Measurements from ENCODE around the gene NEGR1.

The NEGR1 gene

DNA sequence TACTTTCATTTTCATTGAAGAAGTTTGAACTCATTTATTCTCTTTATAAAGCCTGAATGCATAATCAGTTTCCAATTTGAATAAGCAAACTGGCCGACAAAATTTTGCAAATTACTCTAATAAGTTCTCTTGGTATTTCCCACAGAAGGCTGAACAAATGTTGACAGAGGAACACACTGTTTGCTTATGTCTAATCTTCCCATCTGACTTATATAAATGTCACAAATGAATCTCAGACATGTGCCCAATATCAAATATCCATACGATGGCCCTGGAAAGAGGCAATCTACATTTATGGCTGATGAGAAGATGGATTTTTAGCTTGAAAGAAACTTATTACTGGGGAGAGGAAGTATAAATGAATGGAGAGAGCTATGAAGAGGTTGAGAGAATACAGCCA, 820.9 kb downstream of the NEGR1 start:
- H3K27ac Mint-ChIP-seq, result no peak overlapping the region
- H3K27me3 Mint-ChIP-seq (ENCODE audit: low read depth, poor library complexity), result no peaks in the 10 kb centered on the region
- H3K4me1 Mint-ChIP-seq, result no peaks in the 10 kb centered on the region
- DNase-seq, result no peak
- H3K9me3 Mint-ChIP-seq, result no peaks in the 10 kb centered on the region
- no peaks in the 10 kb centered on the region for H3K36me3 Mint-ChIP-seq (ENCODE audit: low read depth)
- H3K4me3 Mint-ChIP-seq, result no peak overlapping the region
- TF ChIP-seq, protein P1, sequence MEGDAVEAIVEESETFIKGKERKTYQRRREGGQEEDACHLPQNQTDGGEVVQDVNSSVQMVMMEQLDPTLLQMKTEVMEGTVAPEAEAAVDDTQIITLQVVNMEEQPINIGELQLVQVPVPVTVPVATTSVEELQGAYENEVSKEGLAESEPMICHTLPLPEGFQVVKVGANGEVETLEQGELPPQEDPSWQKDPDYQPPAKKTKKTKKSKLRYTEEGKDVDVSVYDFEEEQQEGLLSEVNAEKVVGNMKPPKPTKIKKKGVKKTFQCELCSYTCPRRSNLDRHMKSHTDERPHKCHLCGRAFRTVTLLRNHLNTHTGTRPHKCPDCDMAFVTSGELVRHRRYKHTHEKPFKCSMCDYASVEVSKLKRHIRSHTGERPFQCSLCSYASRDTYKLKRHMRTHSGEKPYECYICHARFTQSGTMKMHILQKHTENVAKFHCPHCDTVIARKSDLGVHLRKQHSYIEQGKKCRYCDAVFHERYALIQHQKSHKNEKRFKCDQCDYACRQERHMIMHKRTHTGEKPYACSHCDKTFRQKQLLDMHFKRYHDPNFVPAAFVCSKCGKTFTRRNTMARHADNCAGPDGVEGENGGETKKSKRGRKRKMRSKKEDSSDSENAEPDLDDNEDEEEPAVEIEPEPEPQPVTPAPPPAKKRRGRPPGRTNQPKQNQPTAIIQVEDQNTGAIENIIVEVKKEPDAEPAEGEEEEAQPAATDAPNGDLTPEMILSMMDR (IDR thresholded peaks at IDR 0.05), result no peak

DNA sequence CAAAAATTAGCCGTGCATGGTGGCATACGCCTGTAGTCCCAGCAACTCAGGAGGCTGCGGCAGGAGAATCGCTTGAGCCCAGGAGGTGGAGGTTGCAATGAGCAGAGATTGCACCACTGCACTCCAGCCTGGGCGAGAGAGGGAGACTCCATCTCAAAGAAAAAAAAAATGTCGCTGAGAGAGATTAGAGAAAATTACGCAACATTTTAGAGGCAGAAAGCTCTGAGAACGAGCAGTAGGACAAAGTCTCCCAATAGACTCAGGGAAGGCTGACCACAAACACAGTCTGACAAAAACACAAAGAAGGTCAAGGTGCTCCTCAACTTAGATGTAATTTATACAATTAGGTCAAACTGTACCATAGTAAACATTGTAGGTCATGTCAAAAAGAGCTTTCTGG, 833.9 kb downstream of the NEGR1 start:
- no peaks in the 10 kb centered on the region for H3K4me1 Mint-ChIP-seq
- no peak overlapping the region for H3K27ac Mint-ChIP-seq
- H3K27me3 Mint-ChIP-seq (ENCODE audit: low read depth, poor library complexity), result no peaks in the 10 kb centered on the region
- no peaks in the 10 kb centered on the region for H3K36me3 Mint-ChIP-seq (ENCODE audit: low read depth)
- H3K4me3 Mint-ChIP-seq, result no peak overlapping the region
- H3K9me3 Mint-ChIP-seq, result no peaks in the 10 kb centered on the region
- DNase-seq, result no peak
- TF ChIP-seq, protein P1 (IDR thresholded peaks at IDR 0.05), result no peak

DNA sequence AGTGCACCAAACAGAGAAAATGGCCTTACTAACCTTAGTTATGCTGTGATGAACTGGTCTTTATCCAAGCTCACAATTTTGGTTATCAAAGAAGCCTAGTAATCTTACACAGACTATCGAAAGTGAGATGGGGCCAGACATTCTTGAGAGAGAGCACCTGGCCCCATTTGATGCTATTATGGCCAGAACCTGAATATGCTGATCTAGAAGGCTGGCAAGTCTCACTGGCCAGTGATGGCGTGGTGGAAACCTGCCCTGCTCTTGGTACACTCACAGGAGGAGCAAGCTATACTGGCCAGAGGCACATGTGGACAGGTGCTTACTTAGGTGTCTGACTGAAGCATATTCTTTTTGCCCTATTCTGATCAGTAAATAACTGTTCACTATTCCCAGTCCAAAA, 843.7 kb downstream of the NEGR1 start:
- no peaks in the 10 kb centered on the region for H3K27me3 Mint-ChIP-seq (ENCODE audit: low read depth, poor library complexity)
- no peaks in the 10 kb centered on the region for H3K36me3 Mint-ChIP-seq (ENCODE audit: low read depth)
- no peak overlapping the region for H3K4me3 Mint-ChIP-seq
- no peak for DNase-seq
- H3K27ac Mint-ChIP-seq, result no peak overlapping the region
- no peaks in the 10 kb centered on the region for H3K9me3 Mint-ChIP-seq
- TF ChIP-seq, protein P1 (IDR thresholded peaks at IDR 0.05), result no peak
- no peaks in the 10 kb centered on the region for H3K4me1 Mint-ChIP-seq

GRCh38 chr1:71435951-71436350, 846.4 kb downstream of the NEGR1 start:
- no peaks in the 10 kb centered on the region for H3K9me3 Mint-ChIP-seq
- H3K36me3 Mint-ChIP-seq (ENCODE audit: low read depth), result no peaks in the 10 kb centered on the region

DNA sequence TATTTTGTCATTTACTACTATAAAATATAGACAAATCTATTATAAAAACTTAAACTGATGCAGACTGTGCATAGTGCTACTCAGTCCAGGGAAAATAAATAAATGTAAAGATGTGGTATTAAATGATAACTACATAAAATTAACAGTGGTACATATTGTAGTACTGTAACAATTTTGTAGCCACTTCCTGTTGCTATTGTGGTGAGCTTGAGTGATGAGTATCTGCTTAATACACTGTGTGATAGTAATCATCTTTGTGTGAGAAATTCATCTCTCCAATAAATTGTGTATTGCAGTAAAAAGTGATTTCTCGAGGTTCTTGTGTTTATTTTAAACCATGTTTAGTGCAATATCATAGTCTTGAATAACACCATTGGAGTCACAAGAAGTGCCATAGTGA, 848.1 kb downstream of the NEGR1 start:
- no peaks in the 10 kb centered on the region for H3K4me1 Mint-ChIP-seq
- H3K27me3 Mint-ChIP-seq (ENCODE audit: low read depth, poor library complexity), result no peaks in the 10 kb centered on the region
- H3K27ac Mint-ChIP-seq, result no peak overlapping the region
- no peaks in the 10 kb centered on the region for H3K36me3 Mint-ChIP-seq (ENCODE audit: low read depth)
- H3K9me3 Mint-ChIP-seq, result no peaks in the 10 kb centered on the region
- no peak for DNase-seq
- TF ChIP-seq, protein P1 (IDR thresholded peaks at IDR 0.05), result no peak
- H3K4me3 Mint-ChIP-seq, result no peak overlapping the region

More at GRCh38 chr1:71435951-71436350, 846.4 kb downstream of the NEGR1 start:
- DNase-seq, result no peak
- Mint-ChIP-seq H3K4me3 (no peak overlapping the region), H3K27me3 (ENCODE audit: low read depth, poor library complexity) (no peaks in the 10 kb centered on the region), H3K27ac (no peak overlapping the region), H3K4me1 (no peaks in the 10 kb centered on the region)
- TF ChIP-seq, protein P1 (IDR thresholded peaks at IDR 0.05), result no peak

GRCh38 chr1:71428029-71428428, 854.3 kb downstream of the NEGR1 start:
- no peak for DNase-seq
- no peaks in the 10 kb centered on the region for H3K36me3 Mint-ChIP-seq (ENCODE audit: low read depth)
- TF ChIP-seq, protein P1 (IDR thresholded peaks at IDR 0.05), result no peak
- no peaks in the 10 kb centered on the region for H3K9me3 Mint-ChIP-seq
- no peaks in the 10 kb centered on the region for H3K27me3 Mint-ChIP-seq (ENCODE audit: low read depth, poor library complexity)
- no peak overlapping the region for H3K27ac Mint-ChIP-seq
- no peak overlapping the region for H3K4me3 Mint-ChIP-seq
- H3K4me1 Mint-ChIP-seq, result no peaks in the 10 kb centered on the region

Data from nephron progenitor cell (in vitro differentiated cells).